H1 (cell line): ENCODE measurements around the gene AKR1C8. TPM values are rescaled to one million over a fixed set of nuclear protein-coding genes. Genes with fewer than 3 reads are reported as not detected.

Source experiments
- CTCF ChIA-PET: fragments of 300-600 bp; sonication (Branson Sonifier 250); formaldehyde crosslinking; loops from one replicate; lab custom pipeline; 2021; ENCODE audit not compliant: partially characterized antibody; lab: Charles Lee
- POLR2A ChIA-PET: fragments of 300-600 bp; sonication (Branson Sonifier 250); formaldehyde crosslinking; loops from one replicate; lab custom pipeline; 2021; ENCODE audit warnings: inconsistent platforms; ENCODE audit not compliant: partially characterized antibody; lab: Charles Lee
- DNase-seq, 2 experiments: peaks; one replicate each; pipeline versions ENCODE4 v3.0.0 to v3.0.0-alpha.2; 2010 to 2022; ENCODE audit warnings: low spot score in 2 of 2, low read depth in 1 of 2, mixed read lengths in 1 of 2
- FAIRE-seq: peaks from 2 replicates; lab custom pipeline; 2011; peaks lifted over from hg19 to GRCh38; lab: Jason Lieb, UNC
- H2AFZ ChIP-seq: 2 replicates; pipeline ENCODE4 v1.8.1; 2012; ENCODE audit warnings: low read length, inconsistent platforms
- H2AK5ac ChIP-seq: 2 replicates; pipeline ENCODE4 v1.6.1; 2013; ENCODE audit warnings: low read depth, low read length
- H2BK120ac ChIP-seq: replicated peaks from 2 replicates; pipeline ENCODE3; 2013; ENCODE audit warnings: low read depth, low read length, inconsistent platforms
- H2BK12ac ChIP-seq: 2 replicates; pipeline ENCODE4 v1.6.1; 2013; ENCODE audit warnings: low read depth, low read length
- H2BK15ac ChIP-seq: 2 replicates; pipeline ENCODE4 v1.6.1; 2013; ENCODE audit warnings: low read length
- H2BK20ac ChIP-seq: 2 replicates; pipeline ENCODE4 v1.6.1; 2013; ENCODE audit warnings: low read length
- H2BK5ac ChIP-seq: 2 replicates; pipeline ENCODE4 v1.6.1; 2013; ENCODE audit warnings: low read depth, low read length
- H3K14ac ChIP-seq: 2 replicates; pipeline ENCODE4 v1.6.1; 2013; ENCODE audit warnings: inconsistent platforms; ENCODE audit not compliant: insufficient read length
- H3K18ac ChIP-seq: 2 replicates; pipeline ENCODE4 v1.6.1; 2013; ENCODE audit warnings: low read length; ENCODE audit errors: extremely low read depth
- H3K23ac ChIP-seq: 2 replicates; pipeline ENCODE4 v1.6.1; 2013; ENCODE audit warnings: inconsistent platforms; ENCODE audit not compliant: insufficient read length
- H3K23me2 ChIP-seq: 2 replicates; pipeline ENCODE4 v1.6.1; 2013; ENCODE audit warnings: low read depth, low read length
- H3K27ac ChIP-seq: 2 replicates; pipeline ENCODE4 v1.6.1; 2011; ENCODE audit warnings: low read depth, low read length, inconsistent platforms
- H3K27me3 ChIP-seq, 4 experiments: replicated peaks in 1 of 4; 1 replicate in 1 of 4; 2 replicates in 3 of 4; pipeline versions ENCODE4 v1.6.1 to v1.8.1; 2011 to 2013; ENCODE audit warnings: low read length in 3 of 4, mild to moderate bottlenecking in 3 of 4, inconsistent platforms in 2 of 4, mixed read lengths in 2 of 4, moderate library complexity in 1 of 4; ENCODE audit not compliant: control insufficient read depth in 3 of 4, insufficient read depth in 3 of 4; ENCODE audit errors: extremely low read depth in 1 of 4
- H3K36me3 ChIP-seq, 4 experiments: 2 replicates each; pipeline versions ENCODE4 v1.6.1 to v1.8.1; 2011 to 2013; ENCODE audit warnings: mild to moderate bottlenecking in 4 of 4, low read length in 3 of 4, moderate library complexity in 2 of 4, control low read depth in 1 of 4, inconsistent platforms in 1 of 4; ENCODE audit not compliant: insufficient read depth in 4 of 4, control insufficient read depth in 2 of 4
- H3K4ac ChIP-seq: replicated peaks from 2 replicates; pipeline ENCODE3; 2013; ENCODE audit warnings: low read length, low read depth, mixed read lengths, inconsistent platforms; ENCODE audit not compliant: insufficient read length
- H3K4me1 ChIP-seq, 4 experiments: replicated peaks in 1 of 4; 1 replicate in 1 of 4; 2 replicates in 3 of 4; pipeline versions ENCODE4 v1.6.1 to v1.8.1; 2011 to 2013; ENCODE audit warnings: low read length in 3 of 4, inconsistent platforms in 2 of 4, mixed read lengths in 1 of 4; ENCODE audit not compliant: insufficient read depth in 4 of 4, control insufficient read depth in 3 of 4
- H3K4me2 ChIP-seq, 2 experiments: 2 replicates each; pipeline versions ENCODE4 v1.6.1 to v1.8.1; 2011 to 2013; ENCODE audit warnings: low read depth in 2 of 2, low read length in 2 of 2, control low read depth in 1 of 2, inconsistent platforms in 1 of 2, mild to moderate bottlenecking in 1 of 2; ENCODE audit not compliant: insufficient read depth in 1 of 2
- H3K4me3 ChIP-seq, 4 experiments: fragments of 200-600, 300-600 bp in 1 of 4; sonication (generic), shearing (Covaris generic), sonication (Bioruptor Twin) in 1 of 4; 2 replicates each; pipeline versions ENCODE4 v1.5.1 to v1.8.1; 2011 to 2016; ENCODE audit warnings: low read length in 4 of 4, low read depth in 3 of 4, control low read depth in 2 of 4, inconsistent platforms in 2 of 4, mild to moderate bottlenecking in 2 of 4, mixed read lengths in 1 of 4, moderate library complexity in 1 of 4; ENCODE audit not compliant: insufficient read depth in 2 of 4; ENCODE audit errors: extremely low read depth in 1 of 4
- H3K56ac ChIP-seq: replicated peaks from 2 replicates; pipeline ENCODE3; 2013; ENCODE audit warnings: low read depth, mild to moderate bottlenecking, mixed read lengths, low read length, inconsistent platforms; ENCODE audit not compliant: insufficient read length
- H3K79me1 ChIP-seq: 2 replicates; pipeline ENCODE4 v1.6.1; 2013; ENCODE audit warnings: low read depth, low read length, control low read depth
- H3K79me2 ChIP-seq, 2 experiments: 2 replicates each; pipeline versions ENCODE4 v1.6.1 to v1.8.1; 2012 to 2013; ENCODE audit warnings: low read length in 2 of 2, mild to moderate bottlenecking in 2 of 2, inconsistent platforms in 1 of 2; ENCODE audit not compliant: insufficient read depth in 2 of 2, control insufficient read depth in 1 of 2
- H3K9ac ChIP-seq, 4 experiments: replicated peaks in 1 of 4; 1 replicate in 1 of 4; 2 replicates in 3 of 4; pipeline versions ENCODE4 v1.6.1 to v1.8.1; 2011 to 2013; ENCODE audit warnings: low read depth in 3 of 4, low read length in 3 of 4, control low read depth in 2 of 4, mild to moderate bottlenecking in 2 of 4, moderate library complexity in 2 of 4, inconsistent platforms in 1 of 4; ENCODE audit errors: extremely low read depth in 1 of 4
- H3K9me3 ChIP-seq, 2 experiments: 2 replicates each; pipeline versions ENCODE4 v1.6.1 to v1.8.1; 2012 to 2013; ENCODE audit warnings: mild to moderate bottlenecking in 2 of 2, moderate library complexity in 2 of 2, control low read depth in 1 of 2, inconsistent platforms in 1 of 2, low read depth in 1 of 2, low read length in 1 of 2, mixed read lengths in 1 of 2; ENCODE audit not compliant: insufficient read depth in 2 of 2
- H4K20me1 ChIP-seq, 2 experiments: replicated peaks in 1 of 2; 2 replicates each; pipeline versions ENCODE3 to v1.8.1; 2011 to 2013; ENCODE audit warnings: inconsistent platforms in 2 of 2, low read length in 2 of 2, mild to moderate bottlenecking in 1 of 2; ENCODE audit not compliant: insufficient read depth in 2 of 2, control insufficient read depth in 1 of 2
- H4K5ac ChIP-seq: 2 replicates; pipeline ENCODE4 v1.6.1; 2013; ENCODE audit warnings: low read length, low read depth, mixed read lengths, inconsistent platforms; ENCODE audit not compliant: insufficient read length
- H4K8ac ChIP-seq: 2 replicates; pipeline ENCODE4 v1.8.0; 2013; ENCODE audit warnings: mild to moderate bottlenecking, moderate library complexity, low read length, inconsistent platforms; ENCODE audit not compliant: insufficient read depth; ENCODE audit errors: extremely low read depth
- H4K91ac ChIP-seq: replicated peaks from 2 replicates; pipeline ENCODE3; 2013; ENCODE audit warnings: low read length, mixed read lengths, inconsistent platforms; ENCODE audit not compliant: insufficient read length
- ASH2L ChIP-seq: fragments of 200-600, 300-600 bp; sonication (generic); IDR thresholded peaks from one replicate; pipeline ENCODE4 v1.7.1; 2017; ENCODE audit warnings: low read length
- CBX8 ChIP-seq: fragments of 300-800, 300-1000 bp; sonication (generic); IDR thresholded peaks from 2 replicates; pipeline ENCODE4 v1.7.1; 2016; ENCODE audit warnings: low read depth, low read length, borderline replicate concordance
- EP300 ChIP-seq, 2 experiments: IDR thresholded peaks; 1 replicate in 1 of 2; 2 replicates in 1 of 2; pipeline ENCODE4 v1.6.1; 2011 to 2012; ENCODE audit warnings: low read depth in 2 of 2, low read length in 2 of 2, mild to moderate bottlenecking in 2 of 2, borderline replicate concordance in 1 of 2, inconsistent platforms in 1 of 2, moderate library complexity in 1 of 2
- GTF2F1 ChIP-seq: IDR thresholded peaks from 2 replicates; pipeline ENCODE4 v1.6.1; 2012; ENCODE audit warnings: low read depth, low read length, improper control_type of control experiment, borderline replicate concordance
- HDAC2 ChIP-seq, 2 experiments: fragments of 300-600 bp in 1 of 2; sonication (generic) in 1 of 2; IDR thresholded peaks; 2 replicates each; pipeline ENCODE4 v1.6.1; 2011 to 2012; ENCODE audit warnings: low read depth in 2 of 2, low read length in 2 of 2, mild to moderate bottlenecking in 2 of 2, moderate library complexity in 2 of 2, borderline replicate concordance in 1 of 2, inconsistent platforms in 1 of 2
- KDM1A ChIP-seq: fragments of 200-600, 300-600 bp; sonication (generic); IDR thresholded peaks from 2 replicates; pipeline ENCODE4 v1.7.1; 2016; ENCODE audit warnings: mild to moderate bottlenecking, low read length, borderline replicate concordance
- KDM5A ChIP-seq: fragments of 200-600 bp; IDR thresholded peaks from 2 replicates; pipeline ENCODE4 v1.7.1; 2012; ENCODE audit warnings: mild to moderate bottlenecking, low read length, inconsistent platforms, mixed read lengths
- MAFK ChIP-seq: IDR thresholded peaks from 2 replicates; pipeline ENCODE4 v1.6.1; 2012; ENCODE audit warnings: low read depth, mild to moderate bottlenecking, improper control_type of control experiment, low read length
- RAD21 ChIP-seq, 2 experiments: IDR thresholded peaks in 1 of 2; conservative IDR thresholded peaks in 1 of 2; 2 replicates each; pipeline ENCODE4 v1.6.1; 2011; ENCODE audit warnings: low read depth in 2 of 2, low read length in 2 of 2, improper control_type of control experiment in 1 of 2, inconsistent platforms in 1 of 2, mild to moderate bottlenecking in 1 of 2, moderate library complexity in 1 of 2
- SIX5 ChIP-seq: IDR thresholded peaks from 2 replicates; pipeline ENCODE4 v1.6.1; 2011; ENCODE audit warnings: mild to moderate bottlenecking, low read depth, low read length
- SP2 ChIP-seq: IDR thresholded peaks from 2 replicates; pipeline ENCODE4 v1.6.1; 2012; ENCODE audit warnings: mild to moderate bottlenecking, low read length, inconsistent platforms
- SP4 ChIP-seq: IDR thresholded peaks from 2 replicates; pipeline ENCODE4 v1.6.1; 2012; ENCODE audit warnings: low read length, inconsistent platforms
- SUZ12 ChIP-seq: fragments of 200-600 bp; sonication (generic); IDR thresholded peaks from 2 replicates; pipeline ENCODE4 v1.6.1; 2012; ENCODE audit warnings: mild to moderate bottlenecking, inconsistent platforms, low read length, moderate library complexity, mixed read lengths
- TCF12 ChIP-seq: IDR thresholded peaks from 2 replicates; pipeline ENCODE4 v1.6.1; 2011; ENCODE audit warnings: low read depth, mild to moderate bottlenecking, low read length
- TEAD4 ChIP-seq: IDR thresholded peaks from 2 replicates; pipeline ENCODE4 v1.6.1; 2012; ENCODE audit warnings: low read depth, low read length, inconsistent platforms, mixed read lengths
- YY1 ChIP-seq: IDR thresholded peaks from 2 replicates; pipeline ENCODE4 v1.6.1; 2011; ENCODE audit warnings: low read depth, mild to moderate bottlenecking, low read length
- polyA plus RNA-seq, 7 experiments: library from polyadenylated mRNA; depleted of rRNA in 3 of 7; stranded (reverse) in 5 of 7; unstranded in 2 of 7; fragments of >200 nt in 5 of 7; fragments of 200-250 nt in 2 of 7; gene quantifications; 1 replicate in 5 of 7; 2 replicates in 1 of 7; 4 replicates in 1 of 7; pipeline versions ENCODE4 v1.2.1 to v1.2.3, GENCODE V29; 2011 to 2013; ENCODE audit warnings: missing spikeins in 2 of 7, mixed read lengths in 2 of 7
- total RNA-seq: library from RNA; stranded (reverse); fragmentation: NEBNext Ultra II Directional; extraction: Animal tissue kit (Norgen Biotek cat#: 25700); gene quantifications from 2 replicates; pipeline ENCODE4 v1.2.1, GENCODE V29; 2021

AKR1C8 gene
- total and polyA plus RNA-seq, 2 of the 8 experiments (the other 6 are each of a cell fraction or from before 2014, with no cell fraction given): not detected

- TF ChIP-seq TCF12: no peak
- no peak for TF ChIP-seq YY1
- no peak for TF ChIP-seq SIX5
- no peak for TF ChIP-seq KDM5A
- TF ChIP-seq ASH2L: no peak
- no peak for TF ChIP-seq EP300 (IDR thresholded peaks at IDR 0.05; ENCODE audit: borderline replicate concordance in 1 of 2, low read depth in 2 of 2, low read length in 2 of 2)
- TF ChIP-seq SP4: no peak
- TF ChIP-seq KDM1A: no peak
- TF ChIP-seq GTF2F1: no peak
- TF ChIP-seq HDAC2 (IDR thresholded peaks at IDR 0.05; ENCODE audit: borderline replicate concordance in 1 of 2, low read depth in 2 of 2, low read length in 2 of 2): no peak
- TF ChIP-seq SP2: no peak
- no peak for TF ChIP-seq CBX8
- no peak for TF ChIP-seq RAD21 (IDR thresholded peaks at IDR 0.05 in 1 of 2, conservative IDR thresholded peaks at IDR 0.05 in 1 of 2; ENCODE audit: low read depth in 2 of 2, low read length in 2 of 2)
- TF ChIP-seq SUZ12: no peak
- TF ChIP-seq MAFK: no peak
- no peak for TF ChIP-seq TEAD4
- H3K23ac ChIP-seq: no peak overlapping the region
- no peak overlapping the region for H3K4me2 ChIP-seq
- H3K23me2 ChIP-seq: no peaks in the 10 kb centered on the region
- H3K9ac ChIP-seq: no peak overlapping the region
- H3K4me1 ChIP-seq: no peaks in the 10 kb centered on the region
- H2BK120ac ChIP-seq: no peak overlapping the region
- ChIA-PET CTCF (no interaction called here), POLR2A (no interaction called here)
- H3K79me2 ChIP-seq: no peaks in the 10 kb centered on the region
- no peak overlapping the region for H2BK15ac ChIP-seq
- DNase-seq (no peak), FAIRE-seq (no peak)
- H2BK20ac ChIP-seq: no peak overlapping the region
- H3K9me3 ChIP-seq: peaks cover 23 to 25% of the 10 kb centered on the region in 2 experiments
- H4K8ac ChIP-seq: no peak overlapping the region
- no peaks in the 10 kb centered on the region for H4K20me1 ChIP-seq
- H3K36me3 ChIP-seq: no peaks in the 10 kb centered on the region
- H4K5ac ChIP-seq: no peak overlapping the region
- no peak overlapping the region for H3K27ac ChIP-seq
- no peaks in the 10 kb centered on the region for H3K79me1 ChIP-seq
- H3K4me3 ChIP-seq: no peak overlapping the region
- no peak overlapping the region for H3K14ac ChIP-seq
- H3K18ac ChIP-seq: no peak overlapping the region
- H2BK5ac ChIP-seq: no peak overlapping the region
- H3K4ac ChIP-seq: no peak overlapping the region
- H2BK12ac ChIP-seq: no peak overlapping the region
- no peak overlapping the region for H4K91ac ChIP-seq
- no peaks in the 10 kb centered on the region for H3K27me3 ChIP-seq
- H2AK5ac ChIP-seq: no peak overlapping the region
- H3K56ac ChIP-seq: no peak overlapping the region
- H2AFZ ChIP-seq: no peak overlapping the region
Observed at GRCh38 chr10:5123886-5124285, 61.1 kb downstream of the AKR1C8 start.
